Epidermal melanocyte (primary cell): Measurements from ENCODE around the gene MYO1E.
"Not testable (repeated sequence)": the region's sequence is repeated elsewhere in the genome, so short reads cannot be mapped to it uniquely, and the experiment has no call there.

Experiments
- DNase-seq: peaks from one replicate; pipeline ENCODE4 v3.0.0; 2011; ENCODE audit warnings: low spot score; ENCODE audit not compliant: insufficient read length

Gene MYO1E

DNA sequence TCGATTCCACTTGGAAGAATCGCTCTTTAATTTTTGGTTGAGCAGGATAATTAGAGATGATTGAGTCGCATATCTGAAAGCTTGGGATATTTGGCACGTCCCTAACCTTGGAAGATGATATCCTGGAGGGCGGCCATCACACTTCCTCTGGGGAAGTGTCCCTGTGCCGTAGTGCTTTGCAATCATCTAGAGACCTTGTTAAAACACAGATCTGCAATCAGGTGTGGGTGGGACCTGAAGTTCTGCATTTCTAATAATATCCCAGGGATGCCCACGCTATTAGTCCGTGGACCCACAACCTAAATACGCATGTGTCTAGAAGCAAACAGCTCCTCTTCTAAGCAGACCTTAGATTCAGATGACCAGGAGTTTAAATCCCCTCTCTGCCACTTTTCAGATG, 20.5 kb downstream of the MYO1E start:
- no peak for DNase-seq

DNA sequence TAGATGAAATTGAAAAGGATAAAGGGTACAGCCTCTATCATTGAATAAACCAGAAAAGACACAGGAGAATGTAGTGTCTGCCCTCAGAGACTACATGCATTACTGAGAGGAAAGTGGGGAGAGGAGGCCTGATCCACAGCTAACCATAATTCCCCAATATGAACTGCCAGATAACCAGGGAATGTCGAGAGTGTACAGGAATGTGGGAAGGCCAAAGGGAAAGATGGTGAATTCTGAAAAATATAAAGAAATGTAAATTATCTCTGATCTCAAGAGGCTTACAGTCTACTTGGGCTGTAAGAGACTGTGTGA, 22.3 kb downstream of the MYO1E start:
- no peak for DNase-seq

DNA sequence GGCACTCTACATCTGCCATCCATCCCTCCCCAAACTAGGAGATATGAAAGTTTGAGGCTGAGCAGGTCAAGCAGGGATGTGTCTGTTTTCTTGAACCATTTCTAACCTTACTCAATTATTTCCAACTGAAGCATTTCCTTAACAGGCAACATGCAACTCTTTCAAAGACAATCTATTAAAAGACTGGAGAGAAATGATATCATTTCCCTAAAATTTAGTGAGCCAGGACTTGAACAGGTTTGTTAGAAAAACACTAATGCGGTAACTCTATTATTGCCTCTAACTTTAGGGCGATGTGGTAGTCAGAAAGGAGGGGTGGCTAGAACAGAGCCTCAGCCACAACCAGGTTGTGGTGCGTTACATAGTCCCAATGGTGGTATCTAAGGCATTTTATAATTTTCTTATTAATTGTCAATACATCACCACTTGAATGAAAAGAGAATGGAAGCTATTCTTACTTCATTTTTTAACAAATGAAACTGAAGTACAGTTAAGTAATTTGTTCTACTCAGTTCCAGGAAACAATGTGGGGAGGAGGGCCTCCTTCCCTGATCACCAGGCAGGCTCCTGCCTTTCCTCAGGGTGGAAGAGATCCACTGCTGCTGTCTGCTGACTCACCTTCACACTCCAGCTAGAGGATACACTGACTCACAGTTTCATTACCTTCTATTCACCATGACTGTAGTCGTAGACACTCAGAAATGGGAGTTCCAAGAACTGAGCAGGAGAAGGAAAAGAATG, 22.8 kb downstream of the MYO1E start:
- DNase-seq: no peak

- no peak for DNase-seq
Measured at GRCh38 chr15:59347915-59348314, 24.8 kb downstream of the MYO1E start.

DNA sequence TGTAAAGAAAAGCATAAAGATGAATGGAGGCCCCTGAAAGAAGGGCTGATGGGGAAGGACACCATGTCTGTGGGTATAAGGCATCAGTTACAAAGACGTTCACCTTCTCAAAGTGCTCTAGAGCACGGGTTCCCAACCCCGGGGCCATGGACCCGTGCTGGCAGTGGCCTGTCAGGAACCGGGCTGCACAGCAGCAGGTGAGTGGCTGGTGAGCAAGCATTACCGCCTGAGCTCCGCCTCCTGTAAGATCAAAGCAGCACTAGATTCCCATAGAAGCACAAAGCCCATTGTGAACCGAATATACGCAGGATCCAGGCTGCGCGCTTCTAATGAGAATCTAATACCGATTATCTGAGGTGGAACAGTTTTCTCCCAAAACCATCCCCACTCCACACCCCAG, 25.7 kb downstream of the MYO1E start:
- no peak for DNase-seq

DNA sequence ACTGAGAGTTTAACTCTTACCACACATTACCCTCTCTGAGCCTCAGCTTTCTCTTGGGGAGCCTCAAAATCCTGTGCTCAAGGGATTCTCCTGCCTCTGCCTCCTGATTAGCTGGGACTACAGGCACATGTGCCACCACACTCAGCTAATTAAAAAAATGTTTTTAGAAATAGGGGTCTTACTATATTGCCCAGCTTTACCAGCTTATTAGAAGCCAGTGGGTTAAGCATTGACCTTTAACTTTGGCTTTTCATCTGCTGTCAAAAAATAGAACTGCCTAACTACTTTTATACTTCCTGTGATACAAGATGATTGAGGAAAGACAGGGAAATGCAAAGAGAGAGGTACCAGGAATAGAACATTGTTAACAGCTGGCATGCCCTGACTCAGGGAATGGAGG, 27.3 kb downstream of the MYO1E start:
- no peak for DNase-seq

DNA sequence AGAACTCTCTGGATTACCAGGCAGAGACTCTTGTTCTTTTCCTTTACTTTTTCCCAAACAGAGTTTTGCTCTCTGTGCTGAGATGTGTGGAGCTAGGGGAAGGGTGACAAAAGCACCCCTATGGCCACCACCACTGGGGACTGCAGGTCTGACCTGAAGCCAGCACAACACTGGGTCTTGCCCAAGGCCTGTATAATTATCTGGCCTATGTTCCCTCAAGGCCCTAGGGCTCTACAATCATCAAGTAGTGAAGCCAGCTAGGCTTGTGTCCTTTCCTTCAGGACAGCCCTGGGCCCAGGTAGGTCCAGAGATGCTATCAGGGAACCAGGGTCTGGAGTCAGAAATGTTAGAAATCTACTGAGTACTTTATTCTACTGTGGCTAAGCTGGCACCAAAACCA, 28.4 kb downstream of the MYO1E start:
- no peak for DNase-seq

DNA sequence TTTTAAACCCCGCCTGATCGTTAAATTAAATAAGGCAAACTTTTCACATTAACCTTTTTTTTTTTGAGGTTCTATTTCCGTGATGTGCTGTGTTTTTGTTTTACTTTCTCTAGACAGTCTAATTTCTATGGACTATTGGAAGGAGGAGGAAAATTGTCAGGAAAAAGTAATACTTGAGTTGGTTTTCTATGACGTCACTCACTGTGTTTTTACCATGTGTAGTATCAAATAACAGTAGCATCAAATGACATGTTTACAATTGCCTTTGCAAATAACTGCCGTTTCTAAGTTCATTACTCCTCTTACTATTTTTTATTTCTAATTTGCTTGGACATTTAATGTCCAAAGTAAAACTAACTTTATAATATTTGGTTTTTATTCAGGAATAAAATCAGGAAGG, 32.3 kb downstream of the MYO1E start:
- DNase-seq: no peak

DNA sequence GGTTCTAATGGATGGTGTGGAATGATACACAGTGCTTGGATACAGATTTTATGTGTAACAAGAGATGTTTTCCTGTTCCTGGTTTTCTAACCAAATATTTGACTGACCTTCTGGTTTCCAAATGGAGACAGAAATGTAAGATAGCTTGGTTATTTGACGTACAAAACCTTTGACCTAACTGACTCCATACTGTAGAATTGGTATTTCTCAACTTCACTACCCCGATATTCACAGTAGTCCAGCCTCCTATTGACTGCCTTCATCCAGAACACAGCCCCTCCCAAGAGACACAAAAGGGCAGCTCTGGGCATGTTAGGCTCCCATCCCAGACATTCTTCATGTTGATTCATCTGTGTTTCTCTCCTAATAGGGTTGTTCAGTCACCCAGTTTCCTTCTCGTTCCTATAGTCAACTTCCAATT, 33.4 kb downstream of the MYO1E start:
- no peak for DNase-seq

DNA sequence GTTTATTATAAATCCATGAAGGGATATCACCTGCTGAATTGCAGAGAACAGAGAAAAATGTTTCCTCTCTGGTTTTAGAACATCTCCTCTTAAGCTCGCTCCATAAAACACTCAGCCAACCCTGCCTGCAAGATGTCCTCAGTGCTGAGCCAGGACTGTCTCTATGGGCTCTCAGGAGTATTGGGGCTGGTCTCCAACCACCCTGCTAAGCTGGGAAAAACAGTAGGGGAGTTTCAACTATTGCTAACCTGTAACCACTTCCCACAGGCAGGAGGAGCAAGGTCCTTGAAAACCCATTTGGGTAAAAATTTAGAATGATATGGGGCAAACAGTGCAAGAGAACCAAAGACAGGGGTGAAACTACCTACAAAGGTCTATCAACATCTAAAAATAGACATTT, 34.3 kb downstream of the MYO1E start:
- no peak for DNase-seq

GRCh38 chr15:59336725-59337124, 35.9 kb downstream of the MYO1E start:
- not testable (repeated sequence) for DNase-seq

- no peak for DNase-seq
Measured at GRCh38 chr15:59335207-59335786, 37.4 kb downstream of the MYO1E start.

DNA sequence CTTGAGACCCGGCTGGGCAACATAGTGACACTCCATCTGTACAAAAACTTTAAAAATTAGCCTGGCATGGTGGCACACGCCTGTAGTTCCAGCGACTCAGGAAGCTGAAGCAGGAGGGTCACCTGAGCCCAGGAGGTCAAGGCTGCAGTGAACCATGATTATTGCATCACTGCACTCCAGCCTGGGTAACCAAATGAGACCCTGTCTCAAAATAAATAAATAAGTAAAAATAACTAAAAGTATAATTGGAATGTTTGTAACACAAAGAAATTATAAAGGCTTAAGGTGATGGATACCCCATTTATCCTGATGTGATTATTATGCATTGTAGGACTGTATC, 38.6 kb downstream of the MYO1E start:
- no peak for DNase-seq

- no peak for DNase-seq
Measured at GRCh38 chr15:59333401-59334075, 39.1 kb downstream of the MYO1E start.

GRCh38 chr15:59332009-59332408, 40.7 kb downstream of the MYO1E start:
- DNase-seq: no peak

DNA sequence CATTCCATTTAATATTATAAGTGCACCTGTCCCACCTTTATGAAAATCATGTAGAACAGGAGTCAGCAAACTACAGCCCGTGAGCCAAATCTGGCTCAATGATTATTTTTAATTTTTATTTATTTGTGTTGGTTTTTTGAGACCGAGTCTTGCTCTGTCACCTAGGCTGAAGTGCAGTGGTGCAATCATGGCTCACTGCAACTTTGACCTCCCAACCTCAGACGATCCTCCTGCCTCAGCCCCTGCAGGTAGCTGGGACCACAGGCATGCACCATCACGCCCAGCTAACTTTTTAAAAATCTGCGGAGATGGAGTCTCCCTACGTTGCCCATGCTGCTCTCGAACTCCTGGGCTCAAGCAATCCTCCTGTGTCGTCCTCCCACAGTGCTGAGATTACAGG, 42.0 kb downstream of the MYO1E start:
- DNase-seq: no peak

- DNase-seq: no peak
Measured at GRCh38 chr15:59329570-59330350, 42.9 kb downstream of the MYO1E start.

DNA sequence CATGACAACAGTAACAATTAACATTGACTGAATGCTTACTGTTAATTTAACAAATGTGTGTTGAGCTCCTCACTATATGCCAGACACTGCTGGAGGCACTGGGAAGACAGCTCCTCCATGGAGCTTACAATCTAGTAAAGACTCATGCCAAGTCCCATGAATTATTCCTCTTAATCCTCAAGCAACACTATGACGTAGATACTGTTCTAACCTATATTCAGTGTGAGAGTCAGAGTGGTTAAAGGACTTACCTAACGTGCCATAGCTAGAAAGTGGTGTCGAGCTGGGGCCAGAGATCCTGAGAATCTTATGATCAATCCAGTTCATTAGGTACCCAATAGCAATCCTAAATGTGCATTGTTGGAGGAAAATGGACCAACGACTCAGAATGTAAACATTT, 43.6 kb downstream of the MYO1E start:
- DNase-seq: no peak

DNA sequence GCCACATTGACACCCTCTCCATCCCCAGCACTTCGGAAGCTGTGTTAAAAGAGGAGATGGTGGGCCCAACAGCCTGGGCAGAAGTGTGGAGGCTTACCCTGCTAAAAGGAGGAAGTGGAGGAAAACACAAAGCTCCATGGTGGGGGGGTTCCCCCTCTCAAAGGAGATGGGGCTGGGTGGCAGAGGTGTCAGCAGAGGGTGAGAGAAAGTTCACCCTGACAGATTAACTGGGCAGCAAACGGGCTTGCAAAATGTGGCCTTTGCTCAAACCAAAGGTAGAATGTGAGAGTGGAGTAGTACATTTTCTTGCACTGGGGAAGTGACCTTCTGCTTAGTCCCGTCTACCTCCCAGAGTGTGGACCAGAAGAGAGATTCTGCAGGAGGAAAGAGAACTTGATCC, 44.7 kb downstream of the MYO1E start:
- no peak for DNase-seq

DNA sequence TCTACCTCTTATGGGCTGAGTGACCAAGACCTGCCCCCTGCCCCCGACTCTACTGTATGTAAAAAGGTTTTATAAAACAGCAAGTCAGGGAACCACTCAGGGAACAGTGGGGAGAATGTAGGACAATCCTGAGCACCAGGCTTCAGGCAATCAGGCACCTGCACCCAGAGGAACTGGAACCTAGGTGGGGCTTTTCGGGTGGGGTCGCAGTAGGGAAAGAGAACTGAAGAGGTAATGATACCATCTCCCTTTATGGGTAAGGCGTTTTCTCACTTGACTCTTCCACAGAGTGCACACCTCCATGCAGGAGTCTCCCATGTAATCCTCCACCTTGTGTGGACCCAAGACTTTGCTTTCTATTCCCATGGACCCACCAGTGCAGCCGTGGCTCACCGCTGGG, 45.8 kb downstream of the MYO1E start:
- no peak for DNase-seq

DNA sequence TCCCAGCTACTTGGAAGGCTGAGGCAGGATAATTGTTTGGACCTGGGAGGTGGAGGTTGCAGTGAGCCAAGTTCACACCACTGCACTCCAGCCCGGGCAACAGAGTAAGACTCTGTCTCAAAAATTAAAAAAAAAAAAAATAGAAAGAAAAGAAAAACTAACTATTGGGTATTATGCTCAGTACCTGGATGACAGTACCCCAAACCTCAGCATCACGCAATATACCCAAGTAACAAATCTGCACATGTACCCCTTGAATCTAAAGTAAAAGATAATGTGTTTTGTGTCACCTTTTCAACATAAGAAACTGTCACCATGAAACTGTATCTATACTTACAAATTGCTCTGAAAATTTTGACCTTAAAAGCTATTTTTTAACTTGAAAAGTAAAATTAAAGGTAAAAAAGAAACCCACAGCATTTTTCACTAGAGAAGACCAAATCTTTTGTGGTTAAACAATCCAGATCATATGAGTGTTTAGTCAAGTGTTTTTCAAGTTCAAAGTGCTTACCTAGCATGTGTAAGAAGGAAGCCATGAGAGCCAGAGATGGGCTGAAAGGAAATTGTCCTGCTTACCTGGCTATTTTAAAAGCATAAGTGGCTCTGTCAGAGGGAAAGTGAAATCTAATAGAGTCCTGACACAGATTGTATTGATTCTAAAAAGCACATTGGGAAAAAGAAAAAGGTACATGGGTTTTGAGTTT, 50.5 kb downstream of the MYO1E start:
- DNase-seq: no peak
